Measurements from ENCODE around the gene WDR33. TPM values are rescaled to one million over a fixed set of nuclear protein-coding genes. Genes with fewer than 3 reads are reported as not detected.
"Not testable (repeated sequence)": the region's sequence is repeated elsewhere in the genome, so short reads cannot be mapped to it uniquely, and the experiment has no call there.

Gene WDR33
- total RNA-seq, 1 donor from 2014 or later, result 54.8 TPM

- DNase-seq, result peak; percentile 48
Observed at GRCh38 chr2:127810156-127810618, 784 bp downstream of the WDR33 start.

- no peak for DNase-seq
Observed at GRCh38 chr2:127807678-127808353, 3.2 kb downstream of the WDR33 start.

- DNase-seq, result not testable (repeated sequence)
Observed at GRCh38 chr2:127806860-127807259, 4.1 kb downstream of the WDR33 start.

- no peak for DNase-seq
Observed at GRCh38 chr2:127805491-127805890, 5.5 kb downstream of the WDR33 start.

GRCh38 chr2:127799926-127800325 lies 11.0 kb downstream of the WDR33 start:
- DNase-seq, result no peak

- DNase-seq, result no peak
Observed at GRCh38 chr2:127796389-127796788, 14.6 kb downstream of the WDR33 start.

- not testable (repeated sequence) for DNase-seq
Observed at GRCh38 chr2:127794901-127795300, 16.1 kb downstream of the WDR33 start.

- DNase-seq, result no peak
Observed at GRCh38 chr2:127792805-127793204, 18.2 kb downstream of the WDR33 start.

- no peak for DNase-seq
Observed at GRCh38 chr2:127790694-127791529, 20.1 kb downstream of the WDR33 start.

GRCh38 chr2:127786048-127786809 lies 24.7 kb downstream of the WDR33 start:
- DNase-seq, result no peak

- no peak for DNase-seq
Observed at GRCh38 chr2:127784965-127785518, 25.9 kb downstream of the WDR33 start.

GRCh38 chr2:127783101-127783500 lies 27.9 kb downstream of the WDR33 start:
- no peak for DNase-seq

GRCh38 chr2:127778850-127779249 lies 32.1 kb downstream of the WDR33 start:
- no peak for DNase-seq

GRCh38 chr2:127778447-127778846 lies 32.5 kb downstream of the WDR33 start:
- no peak for DNase-seq

GRCh38 chr2:127776122-127776780 lies 34.7 kb downstream of the WDR33 start:
- DNase-seq, result no peak

GRCh38 chr2:127771756-127772155 lies 39.2 kb downstream of the WDR33 start:
- no peak for DNase-seq

GRCh38 chr2:127770973-127771735 lies 39.8 kb downstream of the WDR33 start:
- DNase-seq, result no peak

- not testable (repeated sequence) for DNase-seq
Observed at GRCh38 chr2:127770534-127770933, 40.4 kb downstream of the WDR33 start.

GRCh38 chr2:127769587-127769986 lies 41.4 kb downstream of the WDR33 start:
- DNase-seq, result no peak

GRCh38 chr2:127768775-127769479 lies 42.0 kb downstream of the WDR33 start:
- no peak for DNase-seq
